ENCODE results near the gene TTC12.

The TTC12 gene

GRCh38 chr11:113314389-113315301 is at the start of gene TTC12:
TTC12 (plus strand) TSS chr11:113314583; CDS start chr11:113316258, 1,675 bp downstream.
- Histone ChIP-seq H3K27ac (ENCODE audit: low read depth, low read length) (peak within 1 kb of the TSS; percentile 90), H3K9ac (ENCODE audit: low read length) (peak within 1 kb of the TSS; percentile 67), H3K4me3 (ENCODE audit: low read length) (peak within 1 kb of the TSS; percentile 93), H3K27me3 (ENCODE audit: control insufficient read depth, insufficient read depth, low read length) (no peaks in the 10 kb centered on the region), H3K4me1 (ENCODE audit: control insufficient read depth, insufficient read depth, low read length) (peaks cover 11% of the 10 kb centered on the region), H3K36me3 (ENCODE audit: control insufficient read depth, insufficient read depth, low read length) (no peaks in the 10 kb centered on the region)

GRCh38 chr11:113265362-113265761 is 49.0 kb upstream of the TTC12 start:
- Histone ChIP-seq H3K9ac (ENCODE audit: low read length) (no peak overlapping the region), H3K4me3 (ENCODE audit: low read length) (no peak overlapping the region), H3K27ac (ENCODE audit: low read depth, low read length) (no peak overlapping the region), H3K36me3 (ENCODE audit: control insufficient read depth, insufficient read depth, low read length) (no peaks in the 10 kb centered on the region), H3K4me1 (ENCODE audit: control insufficient read depth, insufficient read depth, low read length) (no peaks in the 10 kb centered on the region), H3K27me3 (ENCODE audit: control insufficient read depth, insufficient read depth, low read length) (no peaks in the 10 kb centered on the region)

- H3K4me1 ChIP-seq (ENCODE audit: control insufficient read depth, insufficient read depth, low read length): no peaks in the 10 kb centered on the region
- no peaks in the 10 kb centered on the region for H3K27me3 ChIP-seq (ENCODE audit: control insufficient read depth, insufficient read depth, low read length)
- H3K9ac ChIP-seq (ENCODE audit: low read length): no peak overlapping the region
- H3K36me3 ChIP-seq (ENCODE audit: control insufficient read depth, insufficient read depth, low read length): no peaks in the 10 kb centered on the region
- H3K27ac ChIP-seq (ENCODE audit: low read depth, low read length): no peak overlapping the region
- H3K4me3 ChIP-seq (ENCODE audit: low read length): no peak overlapping the region
These were observed 46.9 kb upstream of the TTC12 start for GRCh38 chr11:113267493-113267892.

GRCh38 chr11:113269096-113269495 is 45.3 kb upstream of the TTC12 start:
- Histone ChIP-seq H3K4me3 (ENCODE audit: low read length) (no peak overlapping the region), H3K36me3 (ENCODE audit: control insufficient read depth, insufficient read depth, low read length) (no peaks in the 10 kb centered on the region), H3K4me1 (ENCODE audit: control insufficient read depth, insufficient read depth, low read length) (no peaks in the 10 kb centered on the region), H3K27me3 (ENCODE audit: control insufficient read depth, insufficient read depth, low read length) (no peaks in the 10 kb centered on the region), H3K27ac (ENCODE audit: low read depth, low read length) (no peak overlapping the region), H3K9ac (ENCODE audit: low read length) (no peak overlapping the region)

- Histone ChIP-seq H3K9ac (ENCODE audit: low read length) (no peak overlapping the region), H3K4me1 (ENCODE audit: control insufficient read depth, insufficient read depth, low read length) (no peaks in the 10 kb centered on the region), H3K4me3 (ENCODE audit: low read length) (no peak overlapping the region), H3K27me3 (ENCODE audit: control insufficient read depth, insufficient read depth, low read length) (no peaks in the 10 kb centered on the region), H3K27ac (ENCODE audit: low read depth, low read length) (no peak overlapping the region), H3K36me3 (ENCODE audit: control insufficient read depth, insufficient read depth, low read length) (no peaks in the 10 kb centered on the region)
These were observed 44.7 kb upstream of the TTC12 start for GRCh38 chr11:113269636-113270035.

- Histone ChIP-seq H3K4me1 (ENCODE audit: control insufficient read depth, insufficient read depth, low read length) (no peaks in the 10 kb centered on the region), H3K9ac (ENCODE audit: low read length) (no peak overlapping the region), H3K36me3 (ENCODE audit: control insufficient read depth, insufficient read depth, low read length) (no peaks in the 10 kb centered on the region), H3K27ac (ENCODE audit: low read depth, low read length) (no peak overlapping the region), H3K4me3 (ENCODE audit: low read length) (no peak overlapping the region), H3K27me3 (ENCODE audit: control insufficient read depth, insufficient read depth, low read length) (no peaks in the 10 kb centered on the region)
These were observed 44.3 kb upstream of the TTC12 start for GRCh38 chr11:113270080-113270479.

GRCh38 chr11:113271551-113272245 is 42.7 kb upstream of the TTC12 start:
- Histone ChIP-seq H3K27me3 (ENCODE audit: control insufficient read depth, insufficient read depth, low read length) (no peaks in the 10 kb centered on the region), H3K27ac (ENCODE audit: low read depth, low read length) (no peak overlapping the region), H3K36me3 (ENCODE audit: control insufficient read depth, insufficient read depth, low read length) (no peaks in the 10 kb centered on the region), H3K4me3 (ENCODE audit: low read length) (no peak overlapping the region), H3K9ac (ENCODE audit: low read length) (no peak overlapping the region), H3K4me1 (ENCODE audit: control insufficient read depth, insufficient read depth, low read length) (no peaks in the 10 kb centered on the region)

GRCh38 chr11:113272281-113272680 is 42.1 kb upstream of the TTC12 start:
- no peak overlapping the region for H3K27ac ChIP-seq (ENCODE audit: low read depth, low read length)
- H3K4me3 ChIP-seq (ENCODE audit: low read length): no peak overlapping the region
- no peaks in the 10 kb centered on the region for H3K36me3 ChIP-seq (ENCODE audit: control insufficient read depth, insufficient read depth, low read length)
- H3K27me3 ChIP-seq (ENCODE audit: control insufficient read depth, insufficient read depth, low read length): no peaks in the 10 kb centered on the region
- H3K4me1 ChIP-seq (ENCODE audit: control insufficient read depth, insufficient read depth, low read length): no peaks in the 10 kb centered on the region
- no peak overlapping the region for H3K9ac ChIP-seq (ENCODE audit: low read length)

- Histone ChIP-seq H3K27me3 (ENCODE audit: control insufficient read depth, insufficient read depth, low read length) (no peaks in the 10 kb centered on the region), H3K9ac (ENCODE audit: low read length) (no peak overlapping the region), H3K27ac (ENCODE audit: low read depth, low read length) (no peak overlapping the region), H3K4me1 (ENCODE audit: control insufficient read depth, insufficient read depth, low read length) (no peaks in the 10 kb centered on the region), H3K36me3 (ENCODE audit: control insufficient read depth, insufficient read depth, low read length) (no peaks in the 10 kb centered on the region), H3K4me3 (ENCODE audit: low read length) (no peak overlapping the region)
These were observed 41.3 kb upstream of the TTC12 start for GRCh38 chr11:113272927-113273615.

GRCh38 chr11:113273720-113274119 is 40.7 kb upstream of the TTC12 start:
- Histone ChIP-seq H3K27ac (ENCODE audit: low read depth, low read length) (no peak overlapping the region), H3K9ac (ENCODE audit: low read length) (no peak overlapping the region), H3K4me3 (ENCODE audit: low read length) (no peak overlapping the region), H3K36me3 (ENCODE audit: control insufficient read depth, insufficient read depth, low read length) (no peaks in the 10 kb centered on the region), H3K27me3 (ENCODE audit: control insufficient read depth, insufficient read depth, low read length) (no peaks in the 10 kb centered on the region), H3K4me1 (ENCODE audit: control insufficient read depth, insufficient read depth, low read length) (no peaks in the 10 kb centered on the region)

GRCh38 chr11:113274713-113275582 is 39.4 kb upstream of the TTC12 start:
- H3K4me1 ChIP-seq (ENCODE audit: control insufficient read depth, insufficient read depth, low read length): no peaks in the 10 kb centered on the region
- H3K9ac ChIP-seq (ENCODE audit: low read length): no peak overlapping the region
- H3K27ac ChIP-seq (ENCODE audit: low read depth, low read length): no peak overlapping the region

More at GRCh38 chr11:113274713-113275582, 39.4 kb upstream of the TTC12 start:
- no peak overlapping the region for H3K4me3 ChIP-seq (ENCODE audit: low read length)
- H3K36me3 ChIP-seq (ENCODE audit: control insufficient read depth, insufficient read depth, low read length): no peaks in the 10 kb centered on the region
- no peaks in the 10 kb centered on the region for H3K27me3 ChIP-seq (ENCODE audit: control insufficient read depth, insufficient read depth, low read length)
